Gastroesophageal sphincter (tissue), 3 donors: Measurements from ENCODE around the gene ZNF648.

ENCODE experiments used
- EP300 ChIP-seq: sonication (generic); formaldehyde crosslinking; IDR thresholded peaks from one replicate; pipeline ENCODE4 v1.6.1; 2017; ENCODE audit warnings: antibody characterized with exemption, mild to moderate bottlenecking
- TF ChIP-seq, protein P1 (sequence below), 4 experiments: fragments of 200-600 bp in 2 of 4; fragments of 450-650 bp in 2 of 4; sonication (generic) in 1 of 4; IDR thresholded peaks; one replicate each; pipeline ENCODE4 v1.5.1; 2017 to 2019; ENCODE audit warnings: antibody characterized with exemption in 4 of 4, mild to moderate bottlenecking in 2 of 4, moderate library complexity in 2 of 4

DNA sequence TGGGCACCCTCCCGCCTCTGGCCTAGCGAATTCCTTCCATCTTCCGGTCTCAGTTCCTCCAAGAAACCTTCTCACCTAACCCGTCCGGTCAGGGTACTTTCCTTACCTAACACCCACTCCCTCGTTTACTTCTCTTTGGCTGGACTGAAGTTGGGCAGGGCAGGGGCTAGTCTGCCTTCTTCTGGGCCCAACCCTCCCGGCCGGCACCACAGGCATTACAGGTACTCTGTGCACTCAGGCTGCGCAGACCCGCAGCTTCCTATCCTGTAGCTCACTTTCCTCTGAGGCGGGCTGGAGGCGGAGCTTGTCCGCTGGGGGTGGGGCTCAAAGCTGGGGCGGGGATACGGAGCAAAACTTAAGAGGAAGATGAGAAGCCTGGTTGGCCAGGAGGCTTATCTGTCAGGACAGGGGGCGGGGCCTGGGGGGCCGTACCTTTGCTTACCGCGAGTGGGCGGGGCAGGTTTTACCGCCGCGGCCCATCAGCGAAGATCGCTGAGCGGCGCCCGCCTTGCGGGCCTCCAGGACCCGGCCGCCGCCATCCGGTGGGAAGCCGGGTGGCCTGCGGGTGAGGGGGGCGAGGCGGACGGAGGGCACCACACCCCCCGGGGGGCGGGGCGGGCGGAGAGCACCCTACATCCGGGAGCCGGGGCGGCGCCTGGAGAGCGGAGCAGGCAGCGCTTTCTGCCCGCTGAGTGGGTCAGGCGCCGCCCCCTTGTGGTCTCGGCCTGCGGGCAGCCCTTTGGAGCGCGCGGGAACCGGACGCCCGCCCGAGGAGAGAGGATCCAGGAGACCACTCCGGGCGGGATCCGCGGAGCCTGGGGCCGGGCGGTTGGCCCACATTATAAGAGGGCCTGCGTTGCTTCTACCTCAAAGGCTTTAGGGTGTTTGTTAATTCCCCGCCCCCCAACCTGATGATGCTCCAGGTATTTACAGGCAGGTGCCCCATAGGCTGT, 31.9 kb downstream of the ZNF648 start:
- TF ChIP-seq, protein P1, sequence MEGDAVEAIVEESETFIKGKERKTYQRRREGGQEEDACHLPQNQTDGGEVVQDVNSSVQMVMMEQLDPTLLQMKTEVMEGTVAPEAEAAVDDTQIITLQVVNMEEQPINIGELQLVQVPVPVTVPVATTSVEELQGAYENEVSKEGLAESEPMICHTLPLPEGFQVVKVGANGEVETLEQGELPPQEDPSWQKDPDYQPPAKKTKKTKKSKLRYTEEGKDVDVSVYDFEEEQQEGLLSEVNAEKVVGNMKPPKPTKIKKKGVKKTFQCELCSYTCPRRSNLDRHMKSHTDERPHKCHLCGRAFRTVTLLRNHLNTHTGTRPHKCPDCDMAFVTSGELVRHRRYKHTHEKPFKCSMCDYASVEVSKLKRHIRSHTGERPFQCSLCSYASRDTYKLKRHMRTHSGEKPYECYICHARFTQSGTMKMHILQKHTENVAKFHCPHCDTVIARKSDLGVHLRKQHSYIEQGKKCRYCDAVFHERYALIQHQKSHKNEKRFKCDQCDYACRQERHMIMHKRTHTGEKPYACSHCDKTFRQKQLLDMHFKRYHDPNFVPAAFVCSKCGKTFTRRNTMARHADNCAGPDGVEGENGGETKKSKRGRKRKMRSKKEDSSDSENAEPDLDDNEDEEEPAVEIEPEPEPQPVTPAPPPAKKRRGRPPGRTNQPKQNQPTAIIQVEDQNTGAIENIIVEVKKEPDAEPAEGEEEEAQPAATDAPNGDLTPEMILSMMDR (IDR thresholded peaks at IDR 0.05): peak; percentile 5 to 92 (median 44)
- TF ChIP-seq EP300: no peak
